SK-N-DZ (cell line): ENCODE measurements around the gene ETV5.
"Not testable (repeated sequence)": the region's sequence is repeated elsewhere in the genome, so short reads cannot be mapped to it uniquely, and the experiment has no call there.

ENCODE experiments used
- DNase-seq: peaks from one replicate; pipeline ENCODE4 v3.0.0-alpha.2; 2015; ENCODE audit warnings: low spot score
- small RNA-seq, 2 experiments: library from RNA; depleted of rRNA; stranded (forward); fragments of <200 nt; gene quantifications; one replicate each; pipeline ENCODE3, GENCODE V24; 2014

Gene ETV5

GRCh38 chr3:186025161-186025560 is 83.7 kb downstream of the ETV5 start:
- no peak for DNase-seq

- DNase-seq = no peak
Measured at GRCh38 chr3:186024210-186024609, 84.7 kb downstream of the ETV5 start.

- no peak for DNase-seq
Measured at GRCh38 chr3:186022931-186023330, 86.0 kb downstream of the ETV5 start.

GRCh38 chr3:186021673-186022362 is 87.1 kb downstream of the ETV5 start:
- no peak for DNase-seq

- not testable (repeated sequence) for DNase-seq
Measured at GRCh38 chr3:186021250-186021649, 87.6 kb downstream of the ETV5 start.

GRCh38 chr3:186019288-186019687 is 89.6 kb downstream of the ETV5 start:
- DNase-seq = not testable (repeated sequence)

GRCh38 chr3:186014866-186015265 is 94.0 kb downstream of the ETV5 start:
- DNase-seq = no peak

GRCh38 chr3:186013312-186013711 is 95.6 kb downstream of the ETV5 start:
- no peak for DNase-seq

GRCh38 chr3:186012137-186012536 is 96.8 kb downstream of the ETV5 start:
- DNase-seq = no peak

GRCh38 chr3:186004671-186005070 is 104.2 kb downstream of the ETV5 start:
- DNase-seq = no peak

- no peak for DNase-seq
Measured at GRCh38 chr3:186004209-186004608, 104.7 kb downstream of the ETV5 start.

GRCh38 chr3:186003610-186004009 is 105.3 kb downstream of the ETV5 start:
- DNase-seq = no peak

- no peak for DNase-seq
Measured at GRCh38 chr3:186002884-186003472, 105.9 kb downstream of the ETV5 start.

- no peak for DNase-seq
Measured at GRCh38 chr3:186001842-186002241, 107.0 kb downstream of the ETV5 start.

- no peak for DNase-seq
Measured at GRCh38 chr3:185999221-185999620, 109.7 kb downstream of the ETV5 start.

GRCh38 chr3:185998136-185998535 is 110.8 kb downstream of the ETV5 start:
- no peak for DNase-seq

- no peak for DNase-seq
Measured at GRCh38 chr3:185997130-185997529, 111.8 kb downstream of the ETV5 start.

Small RNA genes within 50 kb of the gene (small RNA-seq; reads per million reads assigned to genes)
- 0 reads per million in 2 experiments for gene RF00017
